ENCODE measurements around the gene DCST1. TPM values are rescaled to one million over a fixed set of nuclear protein-coding genes. Genes with fewer than 3 reads are reported as not detected.

Gene DCST1
- polyA plus RNA-seq, 2 of the 4 experiments (the other 2 are of a cell fraction): 0.06 TPM; not detected in 1

GRCh38 chr1:155070721-155071569, 37.3 kb downstream of the DCST1 start:
- FAIRE-seq (no peak), ATAC-seq (peak; percentile 79 to 88), DNase-seq (ENCODE audit: low read depth in 1 of 2, low spot score in 1 of 2) (peak in 1 of 2 experiments; percentile 71)
- 57% methylated on average over 35 of the region's 61 CpGs for WGBS (ENCODE audit: missing lambda C conversion rate)
- Histone ChIP-seq H3K9me3 (no peaks in the 10 kb centered on the region), H3K4me3 (peak overlapping the region; percentile 34), H3K4me2 (peak overlapping the region; percentile 71), H3K4me1 (0 out of 3 replicates have a peak, but pooled peaks cover 12% of the 10 kb centered on the region), H3K27ac (peak overlapping the region; percentile 51 to 63)
- CTCF ChIA-PET: interaction anchor here (1.0 to 27.3 kb wide), 5 partner anchors 10 to 96 kb away, joined by 5 to 350 read pairs (median 10); partner anchors contain the start of genes ADAM15 and EFNA4
- TF ChIP-seq RFX5 (IDR thresholded peaks at IDR 0.05) (0 out of 2 replicates have a peak, but pooled peaks have one; percentile 21), REST (IDR thresholded peaks at IDR 0.05) (no peak), MAX (IDR thresholded peaks at IDR 0.05) (peak; percentile 45; the same call in 1 of the 2 replicates)
- POLR2A ChIA-PET: interaction anchor here (1.0 to 1.6 kb wide), 2 partner anchors 14 to 123 kb away, joined by 3 to 4 read pairs; no protein-coding TSS in a partner anchor

GRCh38 chr1:155071701-155072100, 38.1 kb downstream of the DCST1 start:
- ATAC-seq (no peak), FAIRE-seq (no peak), DNase-seq (ENCODE audit: low read depth in 1 of 2, low spot score in 1 of 2) (no peak)
- ChIA-PET POLR2A (no interaction called here), CTCF (interaction anchor here (0.6 to 27.3 kb wide), 5 partner anchors 13 to 592 kb away, joined by 3 to 350 read pairs (median 4); partner anchors contain the start of genes ADAM15 and EFNA4)
- Histone ChIP-seq H3K9me3 (no peaks in the 10 kb centered on the region), H3K27ac (no peak overlapping the region), H3K4me1 (0 out of 3 replicates have a peak, but pooled peaks cover 12% of the 10 kb centered on the region), H3K4me3 (no peak overlapping the region), H3K4me2 (no peak overlapping the region)
- WGBS (ENCODE audit: missing lambda C conversion rate): 92% methylated on average over 14 of the region's 14 CpGs
- TF ChIP-seq, protein P1, sequence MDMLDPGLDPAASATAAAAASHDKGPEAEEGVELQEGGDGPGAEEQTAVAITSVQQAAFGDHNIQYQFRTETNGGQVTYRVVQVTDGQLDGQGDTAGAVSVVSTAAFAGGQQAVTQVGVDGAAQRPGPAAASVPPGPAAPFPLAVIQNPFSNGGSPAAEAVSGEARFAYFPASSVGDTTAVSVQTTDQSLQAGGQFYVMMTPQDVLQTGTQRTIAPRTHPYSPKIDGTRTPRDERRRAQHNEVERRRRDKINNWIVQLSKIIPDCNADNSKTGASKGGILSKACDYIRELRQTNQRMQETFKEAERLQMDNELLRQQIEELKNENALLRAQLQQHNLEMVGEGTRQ (IDR thresholded peaks at IDR 0.05): no peak
- TF ChIP-seq EP300 (IDR thresholded peaks at IDR 0.05) (no peak), TFCP2L1 (CRISPR knock-in tag; IDR thresholded peaks at IDR 0.05) (no peak), MAZ (IDR thresholded peaks at IDR 0.05; ENCODE audit: borderline replicate concordance, low read depth, low read length) (no peak), MYC (IDR thresholded peaks at IDR 0.05; ENCODE audit: borderline replicate concordance, low read length) (no peak), HOXA7 (CRISPR knock-in tag; IDR thresholded peaks at IDR 0.05) (no peak), BHLHE40 (IDR thresholded peaks at IDR 0.05; ENCODE audit: low read depth, low read length) (no peak), MAFK (IDR thresholded peaks at IDR 0.05; ENCODE audit: partially characterized antibody) (no peak)
- TF ChIP-seq, protein P2, sequence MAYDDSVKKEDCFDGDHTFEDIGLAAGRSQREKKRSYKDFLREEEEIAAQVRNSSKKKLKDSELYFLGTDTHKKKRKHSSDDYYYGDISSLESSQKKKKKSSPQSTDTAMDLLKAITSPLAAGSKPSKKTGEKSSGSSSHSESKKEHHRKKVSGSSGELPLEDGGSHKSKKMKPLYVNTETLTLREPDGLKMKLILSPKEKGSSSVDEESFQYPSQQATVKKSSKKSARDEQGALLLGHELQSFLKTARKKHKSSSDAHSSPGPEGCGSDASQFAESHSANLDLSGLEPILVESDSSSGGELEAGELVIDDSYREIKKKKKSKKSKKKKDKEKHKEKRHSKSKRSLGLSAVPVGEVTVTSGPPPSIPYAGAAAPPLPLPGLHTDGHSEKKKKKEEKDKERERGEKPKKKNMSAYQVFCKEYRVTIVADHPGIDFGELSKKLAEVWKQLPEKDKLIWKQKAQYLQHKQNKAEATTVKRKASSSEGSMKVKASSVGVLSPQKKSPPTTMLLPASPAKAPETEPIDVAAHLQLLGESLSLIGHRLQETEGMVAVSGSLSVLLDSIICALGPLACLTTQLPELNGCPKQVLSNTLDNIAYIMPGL (CRISPR knock-in tag; IDR thresholded peaks at IDR 0.05; ENCODE audit: borderline replicate concordance): no peak
- TF ChIP-seq, protein P3, sequence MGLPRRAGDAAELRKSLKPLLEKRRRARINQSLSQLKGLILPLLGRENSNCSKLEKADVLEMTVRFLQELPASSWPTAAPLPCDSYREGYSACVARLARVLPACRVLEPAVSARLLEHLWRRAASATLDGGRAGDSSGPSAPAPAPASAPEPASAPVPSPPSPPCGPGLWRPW (IDR thresholded peaks at IDR 0.05): no peak
- TF ChIP-seq, protein P4, sequence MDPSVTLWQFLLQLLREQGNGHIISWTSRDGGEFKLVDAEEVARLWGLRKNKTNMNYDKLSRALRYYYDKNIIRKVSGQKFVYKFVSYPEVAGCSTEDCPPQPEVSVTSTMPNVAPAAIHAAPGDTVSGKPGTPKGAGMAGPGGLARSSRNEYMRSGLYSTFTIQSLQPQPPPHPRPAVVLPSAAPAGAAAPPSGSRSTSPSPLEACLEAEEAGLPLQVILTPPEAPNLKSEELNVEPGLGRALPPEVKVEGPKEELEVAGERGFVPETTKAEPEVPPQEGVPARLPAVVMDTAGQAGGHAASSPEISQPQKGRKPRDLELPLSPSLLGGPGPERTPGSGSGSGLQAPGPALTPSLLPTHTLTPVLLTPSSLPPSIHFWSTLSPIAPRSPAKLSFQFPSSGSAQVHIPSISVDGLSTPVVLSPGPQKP (IDR thresholded peaks at IDR 0.05; ENCODE audit: low read depth, low read length): no peak

Measured in A549 (cell line).